SK-MEL-5 (cell line): ENCODE measurements around the gene PACSIN2. TPM values are rescaled to one million over a fixed set of nuclear protein-coding genes. Genes with fewer than 3 reads are reported as not detected.
"Not testable (repeated sequence)": the region's sequence is repeated elsewhere in the genome, so short reads cannot be mapped to it uniquely, and the experiment has no call there.

Experiments
- DNase-seq: peaks from one replicate; pipeline ENCODE4 v3.0.0-alpha.2; 2016; ENCODE audit warnings: low read depth, low spot score
- in situ Hi-C: cut with HindIII; loops from 2 replicates; pipeline ENCODE4 v1.10.0; 2016; ENCODE audit warnings: low sequenced_read_pairs, high pct_unique_total_duplicates, low pct_unique_long_range_greater_than_20kb
- total RNA-seq: library from RNA; depleted of rRNA; stranded (reverse); fragments of >200 nt; shearing (Covaris generic); gene quantifications from 2 replicates; pipeline ENCODE4 v1.2.3, GENCODE V29; 2014

PACSIN2 gene
- total RNA-seq, 1 experiment from 2014 or later: 210 TPM

DNA sequence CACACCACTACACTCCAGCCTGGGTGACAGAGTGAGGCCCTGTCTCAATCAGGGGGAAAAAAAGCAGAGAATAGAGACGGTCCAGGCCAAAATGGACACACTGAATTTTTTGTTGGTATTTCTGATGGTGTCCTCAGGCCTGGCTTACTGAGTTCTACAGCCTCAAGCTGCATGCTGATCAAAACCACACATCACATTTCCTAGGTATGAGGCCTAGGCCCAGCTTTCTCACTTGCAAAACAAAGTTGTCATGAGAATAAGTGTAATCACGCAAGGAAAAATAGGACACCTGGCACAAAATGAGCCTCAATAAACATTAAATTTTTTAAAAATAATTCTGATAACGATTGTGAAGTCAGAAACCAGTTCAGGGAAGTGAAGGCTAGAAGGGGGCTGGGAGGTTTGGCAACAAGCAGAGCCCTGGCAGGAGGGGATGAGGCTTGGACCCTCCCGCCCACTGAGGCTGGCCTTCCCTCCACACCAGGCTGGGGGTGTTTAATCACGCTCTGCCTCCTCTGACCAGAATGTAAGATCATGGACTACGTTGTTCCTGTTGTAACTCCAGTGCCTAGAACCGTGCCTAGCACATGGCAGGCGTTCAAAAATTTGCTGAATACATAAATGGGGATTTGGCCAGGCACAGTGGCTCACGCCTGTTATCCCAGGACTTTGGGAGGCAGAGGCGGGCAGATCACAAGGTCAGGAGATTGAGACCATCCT lies 18.1 kb downstream of the PACSIN2 start:
- in situ Hi-C loops: no loop called here
- no peak for DNase-seq

DNA sequence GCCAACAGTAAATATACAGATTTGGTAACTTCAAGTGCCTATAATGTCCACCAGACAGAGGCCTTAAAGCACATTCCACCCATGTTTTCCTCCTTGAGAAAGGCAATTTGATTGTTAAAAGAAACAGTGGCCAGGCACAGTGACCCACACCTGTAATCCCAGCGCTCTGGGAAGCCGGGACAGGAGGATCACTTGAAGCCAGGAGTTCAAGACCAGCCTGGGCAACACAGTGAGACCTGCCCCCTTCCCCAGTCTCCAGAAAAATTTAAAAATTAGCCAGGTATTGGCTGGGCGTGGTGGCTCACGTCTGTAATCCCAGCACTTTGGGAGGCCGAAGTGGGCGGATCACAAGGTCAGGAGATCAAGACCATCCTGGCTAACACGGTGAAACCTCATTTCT lies 19.3 kb downstream of the PACSIN2 start:
- in situ Hi-C loops, DNase-seq: not testable (repeated sequence)

DNA sequence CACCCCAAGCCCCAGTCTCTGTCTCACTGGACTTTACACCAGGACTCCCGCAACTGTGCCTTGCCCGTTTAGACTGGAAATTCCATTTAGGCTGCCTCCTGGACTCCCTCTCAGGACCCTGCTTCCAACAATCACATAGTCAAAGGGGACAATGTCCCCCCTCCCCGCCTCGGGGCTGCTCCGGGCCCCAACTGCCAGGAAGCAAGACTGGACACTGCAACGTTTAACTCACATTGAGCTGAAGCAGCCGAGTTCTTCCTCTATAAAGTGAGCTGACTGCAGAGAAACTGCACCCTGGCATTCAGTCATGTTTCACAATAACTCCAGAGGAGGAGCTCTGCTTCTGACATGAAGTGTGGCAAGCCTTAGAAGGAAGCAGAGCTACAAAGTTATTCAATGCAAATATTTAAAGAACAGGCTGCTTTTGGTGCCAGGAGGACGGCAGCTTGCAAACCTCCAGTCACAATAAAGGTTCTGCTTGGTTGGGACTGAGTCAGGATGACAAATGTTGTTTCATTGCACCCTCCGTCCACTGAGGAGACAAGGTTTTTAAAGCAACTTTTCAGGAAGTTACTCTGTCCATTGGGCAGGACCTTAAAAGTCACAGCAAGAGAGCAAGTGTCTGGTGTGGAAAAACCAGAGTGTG lies 19.9 kb downstream of the PACSIN2 start:
- no peak for DNase-seq
- in situ Hi-C loops: no loop called here

DNA sequence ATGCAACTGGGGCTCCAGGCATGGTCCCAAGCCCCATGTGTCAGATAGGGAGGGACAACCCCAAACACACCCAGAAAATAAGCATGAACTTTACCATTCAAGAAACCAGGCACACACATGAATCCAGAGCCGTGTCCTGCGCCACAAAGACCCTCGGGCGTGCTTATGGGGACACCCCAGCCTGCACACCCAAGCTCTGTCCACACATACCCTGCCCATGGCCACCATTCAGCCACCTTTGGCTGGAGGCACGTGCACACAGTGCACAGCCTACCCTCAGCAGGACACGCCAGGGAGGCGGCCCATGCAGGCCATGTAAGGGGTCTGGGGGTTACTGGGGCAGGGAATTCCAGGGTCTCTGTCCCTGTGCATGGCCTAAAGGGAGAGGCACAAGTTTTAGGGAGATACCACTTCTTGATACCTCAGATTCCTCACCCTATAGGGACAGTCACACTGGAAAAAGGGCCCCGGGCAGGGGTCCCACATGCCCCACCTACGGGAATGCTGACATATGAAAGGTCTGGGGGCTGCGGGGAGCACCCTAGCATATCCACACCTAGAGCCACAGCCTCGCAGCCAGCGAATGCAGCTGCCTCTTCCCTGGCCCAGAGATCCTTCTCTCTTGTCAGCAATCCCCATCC lies 20.6 kb downstream of the PACSIN2 start:
- DNase-seq: no peak
- in situ Hi-C loops: no loop called here

DNA sequence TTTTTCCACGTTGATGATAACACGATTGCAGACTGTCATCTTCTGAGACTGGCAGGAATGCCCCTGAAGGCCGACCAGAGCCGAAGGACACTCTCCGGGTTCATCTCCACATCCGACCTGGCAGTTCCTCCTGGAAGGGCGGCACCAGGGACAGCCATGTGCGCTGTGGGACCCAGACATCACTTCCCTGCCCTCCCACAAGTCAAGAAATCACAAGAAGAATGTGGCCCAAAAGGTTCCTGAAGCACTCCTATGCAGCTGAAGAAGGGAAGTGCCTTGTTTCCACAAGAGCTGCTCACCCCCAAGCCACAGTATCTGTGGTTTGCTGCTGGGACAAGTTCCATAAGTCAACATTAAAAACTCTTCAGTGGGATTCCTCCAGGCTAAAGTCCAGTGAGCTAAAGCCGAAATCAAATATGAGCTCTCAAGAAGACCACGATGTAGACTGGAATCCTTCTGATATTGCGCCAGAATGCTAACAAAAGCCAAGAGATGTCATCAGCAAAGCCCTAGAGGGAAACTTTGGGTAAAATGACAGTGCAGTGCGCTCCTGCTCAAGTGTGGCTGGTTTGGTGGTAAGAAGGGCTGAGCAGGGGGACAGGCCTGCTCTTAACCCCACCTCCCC lies 21.2 kb downstream of the PACSIN2 start:
- DNase-seq: no peak
- in situ Hi-C loops: no loop called here

DNA sequence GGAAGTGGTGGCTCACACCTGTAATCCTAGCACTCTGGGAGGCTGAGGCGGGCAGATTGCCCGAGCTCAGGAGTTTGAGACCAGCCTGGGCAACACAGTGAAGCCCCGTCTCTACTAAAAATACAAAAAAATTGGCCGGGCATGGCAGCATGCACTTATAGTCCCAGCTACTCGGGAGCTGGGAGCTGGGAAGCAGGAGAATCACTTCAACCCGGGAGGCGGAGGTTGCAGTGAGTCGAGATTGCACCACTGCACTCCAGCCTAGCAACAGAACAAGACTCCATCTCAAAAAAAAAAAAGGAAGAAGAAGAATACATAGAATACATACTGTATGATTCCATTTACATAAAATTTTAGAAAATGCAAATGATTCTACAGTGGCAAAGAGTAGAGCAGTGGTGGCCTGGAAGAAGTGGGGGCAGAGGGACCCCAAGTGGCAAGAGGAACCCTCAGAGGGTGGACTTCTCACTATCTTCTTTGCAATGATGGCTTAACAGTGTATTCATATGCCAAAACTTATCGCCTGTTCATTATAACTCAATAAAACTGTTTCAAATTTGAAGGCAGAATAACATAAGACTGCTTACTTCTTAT lies 22.0 kb downstream of the PACSIN2 start:
- DNase-seq: no peak
- in situ Hi-C loops: no loop called here

DNA sequence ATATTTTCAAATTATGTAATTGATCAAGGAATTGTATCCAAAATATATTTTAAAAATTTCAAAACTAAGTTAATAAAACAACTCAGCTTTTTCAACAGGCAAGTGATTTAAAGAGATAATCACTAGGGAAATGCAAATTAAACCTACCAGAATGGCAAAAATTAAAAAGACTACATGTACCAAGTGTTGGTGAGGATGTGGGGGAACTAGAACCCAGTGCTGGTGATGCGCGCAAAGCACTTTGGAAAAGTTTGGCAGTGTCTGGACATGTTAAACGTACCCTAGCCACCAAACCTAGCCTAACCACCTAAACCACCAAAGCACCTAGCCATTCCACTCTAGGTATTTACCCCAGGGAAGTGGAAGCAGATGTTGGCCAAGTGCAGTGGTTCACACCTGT lies 22.9 kb downstream of the PACSIN2 start:
- in situ Hi-C loops: no loop called here
- DNase-seq: no peak

DNA sequence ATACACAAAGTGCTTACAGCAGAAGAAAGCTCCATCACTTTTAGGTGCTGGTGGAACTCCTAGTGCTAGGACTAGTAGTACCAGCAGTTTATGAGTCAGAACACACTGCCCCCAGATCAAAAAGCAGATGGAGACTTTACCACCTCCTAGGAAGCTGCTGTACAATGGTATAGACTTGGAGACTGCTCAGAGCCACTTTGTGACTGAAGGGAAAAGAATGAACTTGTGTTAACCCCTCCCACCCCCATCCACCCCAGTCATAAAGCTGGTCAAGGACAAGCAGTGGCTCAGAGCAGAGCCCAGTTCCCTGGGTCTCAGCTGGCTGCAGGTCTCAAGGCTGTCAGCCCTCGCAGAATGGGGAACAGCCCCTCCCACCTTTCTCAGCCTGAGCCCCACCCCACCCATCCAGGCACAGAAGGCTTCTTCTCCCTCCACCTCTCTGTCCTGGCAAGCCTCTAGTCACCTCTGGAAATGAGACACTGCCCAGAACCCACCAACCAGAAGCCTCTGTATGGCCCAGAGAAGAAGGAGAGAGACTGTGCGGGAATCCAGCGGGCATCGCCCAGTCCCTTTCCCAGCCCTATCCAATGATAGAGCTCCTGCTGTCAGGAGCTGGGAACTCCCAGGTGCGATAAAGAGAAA lies 23.8 kb downstream of the PACSIN2 start:
- in situ Hi-C loops: no loop called here
- no peak for DNase-seq

DNA sequence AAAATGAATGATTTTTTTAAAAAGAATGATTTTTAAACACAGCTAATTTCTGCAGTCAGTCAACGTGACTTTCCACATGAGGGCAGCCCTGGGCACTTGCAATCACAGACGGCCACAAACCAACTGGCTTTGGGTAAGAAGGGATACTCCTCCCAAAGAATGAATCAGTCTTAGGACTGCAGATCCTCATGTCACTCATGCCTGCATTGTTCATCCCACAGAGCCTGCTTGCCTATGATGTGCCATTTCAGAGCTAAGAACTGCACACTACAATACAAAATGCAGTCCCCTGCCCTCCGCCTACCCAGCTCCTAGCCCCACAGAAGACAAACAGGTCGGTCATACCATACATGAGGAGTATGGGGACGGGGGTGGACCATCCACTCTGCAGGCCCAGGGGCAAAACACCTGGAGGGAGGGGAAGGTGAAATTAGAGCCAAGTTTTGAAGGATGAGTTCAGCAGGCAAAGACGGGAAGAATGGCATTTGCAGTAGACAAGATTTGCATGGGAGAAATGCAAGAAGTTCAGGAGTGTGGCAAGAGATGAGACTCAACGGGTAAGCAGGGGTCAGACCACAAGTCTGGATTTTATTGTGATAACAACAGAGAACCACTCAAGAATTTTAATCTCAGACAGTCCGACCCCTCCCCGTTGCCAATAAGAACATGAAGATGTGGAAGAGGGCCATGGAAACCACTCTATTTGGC lies 24.7 kb downstream of the PACSIN2 start:
- in situ Hi-C loops: no loop called here
- DNase-seq: peak; percentile 88

DNA sequence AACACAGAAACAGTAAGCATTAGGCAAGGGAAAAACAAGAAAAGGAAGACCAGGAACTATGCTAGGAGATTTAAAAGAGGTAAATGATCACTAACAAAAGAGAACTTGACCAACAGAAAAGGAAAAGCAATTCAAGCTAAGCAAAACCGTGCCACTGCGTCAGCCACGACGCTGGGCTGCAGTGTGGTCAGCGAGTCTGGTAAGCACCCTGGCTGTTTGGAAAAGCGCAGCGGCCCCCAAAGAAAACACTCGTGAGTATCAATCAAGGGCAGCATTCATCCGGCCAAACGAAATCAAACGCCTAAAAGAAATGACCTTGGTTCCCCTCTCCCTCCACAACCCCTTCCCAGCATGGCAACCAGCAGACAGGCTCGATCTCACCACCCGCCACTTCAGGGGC lies 28.8 kb downstream of the PACSIN2 start:
- no peak for DNase-seq
- in situ Hi-C loops: no loop called here

DNA sequence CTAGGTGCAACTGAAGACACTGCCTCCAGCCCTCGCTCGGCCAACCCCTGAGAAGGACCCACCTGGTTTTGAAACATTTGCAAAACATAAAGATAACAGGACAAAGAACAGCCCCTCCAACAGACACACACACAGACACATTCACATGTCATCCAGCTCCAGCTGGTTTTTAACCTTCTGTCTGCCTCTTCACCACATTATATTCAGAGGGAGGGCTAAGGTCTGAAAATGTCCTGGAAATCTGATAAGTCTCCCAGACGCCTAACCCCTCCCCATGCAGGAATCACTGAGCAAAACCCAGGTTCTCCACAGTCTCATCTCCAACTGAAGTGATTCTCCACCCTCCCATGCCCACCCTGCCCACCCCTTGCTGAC lies 29.4 kb downstream of the PACSIN2 start:
- DNase-seq: no peak
- in situ Hi-C loops: no loop called here

DNA sequence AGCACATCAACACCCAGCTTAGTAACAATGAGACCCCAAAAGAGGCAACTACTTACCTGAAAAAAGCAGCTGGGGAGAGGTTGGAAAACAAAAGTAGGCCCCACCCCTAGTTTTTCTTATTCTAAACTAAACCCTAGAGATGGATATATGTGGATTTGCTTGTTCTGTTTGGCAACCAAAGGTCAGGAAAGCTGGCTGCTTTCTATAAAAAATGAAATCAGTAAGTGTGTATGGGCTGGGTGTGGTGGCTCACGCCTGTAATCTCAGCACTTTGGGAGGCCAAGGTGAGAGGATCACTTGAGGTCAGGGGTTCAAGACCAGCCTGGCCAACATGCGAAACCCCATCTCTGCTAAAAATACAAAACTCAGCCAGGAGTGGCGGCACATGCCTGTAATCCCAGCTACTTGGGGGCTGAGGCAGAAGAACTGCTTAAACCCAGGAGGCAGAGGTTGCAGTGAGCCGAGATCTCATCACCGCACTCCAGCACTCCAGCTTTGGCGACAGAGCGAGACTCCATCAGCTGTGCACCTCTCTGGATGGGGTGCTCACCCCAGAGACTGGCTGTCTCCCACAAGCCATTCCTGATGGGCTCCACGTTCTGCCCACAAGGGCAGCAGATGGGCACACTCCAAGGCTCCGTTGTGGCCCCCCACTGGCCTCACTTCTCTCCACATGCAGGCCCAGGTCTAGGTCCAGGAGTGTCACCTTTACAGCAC lies 30.0 kb downstream of the PACSIN2 start:
- in situ Hi-C loops: no loop called here
- no peak for DNase-seq

DNA sequence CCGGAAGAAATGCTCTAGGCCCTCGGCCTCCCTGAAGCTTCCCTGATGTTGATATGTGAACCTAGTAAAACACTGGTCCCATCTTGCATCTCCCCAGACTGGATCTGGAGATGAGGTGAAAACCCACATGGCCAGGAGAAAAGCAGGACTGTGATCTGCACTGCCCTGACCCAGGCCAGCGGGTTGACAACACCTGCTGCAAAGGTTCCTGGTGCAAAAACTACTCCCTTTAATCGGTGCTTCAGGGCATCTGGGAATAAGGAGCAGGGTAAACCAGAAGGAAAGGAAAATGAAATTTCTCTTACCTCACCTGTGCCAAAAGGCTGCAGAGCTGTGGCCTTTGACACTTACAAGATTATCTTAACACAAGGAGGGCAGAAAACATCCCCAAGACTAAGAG lies 30.6 kb downstream of the PACSIN2 start:
- in situ Hi-C loops: no loop called here
- DNase-seq: no peak

DNA sequence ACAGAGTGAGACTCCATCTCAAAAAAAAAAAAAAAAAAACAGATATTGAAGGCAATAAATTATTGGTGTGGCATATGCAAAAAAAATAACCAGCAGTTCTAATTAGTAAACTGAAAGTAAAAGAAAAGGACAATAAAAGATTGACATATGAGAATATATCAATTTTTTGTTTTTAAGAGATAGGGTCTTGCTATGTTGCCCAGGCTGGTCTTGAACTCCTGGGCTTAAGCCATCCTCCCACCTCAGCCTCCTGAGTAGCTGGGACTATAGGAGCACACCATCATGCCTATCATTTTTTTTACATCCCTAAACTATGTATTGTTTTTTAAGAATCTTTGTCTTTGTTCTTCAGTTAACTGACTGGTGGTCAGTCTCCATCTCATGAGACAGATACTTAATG lies 31.5 kb downstream of the PACSIN2 start:
- in situ Hi-C loops: no loop called here
- no peak for DNase-seq

DNA sequence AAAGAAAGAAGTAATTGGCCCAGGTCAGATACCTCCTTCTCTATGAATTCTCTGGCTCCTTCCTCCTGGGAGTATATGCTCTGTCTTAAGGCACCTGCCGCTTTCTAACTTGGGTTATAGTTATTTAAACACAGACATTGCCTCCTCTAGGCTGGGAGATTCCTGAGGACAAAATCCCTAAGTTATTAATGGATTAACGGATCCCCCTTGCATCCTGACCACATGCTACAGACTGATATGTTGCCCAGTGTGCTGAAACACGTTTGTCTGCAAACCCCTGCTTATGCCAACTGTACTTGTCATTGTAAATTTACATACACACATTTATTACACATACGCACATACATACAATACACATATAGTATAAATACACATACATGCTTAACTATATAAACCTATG lies 35.3 kb downstream of the PACSIN2 start:
- in situ Hi-C loops: no loop called here
- no peak for DNase-seq

DNA sequence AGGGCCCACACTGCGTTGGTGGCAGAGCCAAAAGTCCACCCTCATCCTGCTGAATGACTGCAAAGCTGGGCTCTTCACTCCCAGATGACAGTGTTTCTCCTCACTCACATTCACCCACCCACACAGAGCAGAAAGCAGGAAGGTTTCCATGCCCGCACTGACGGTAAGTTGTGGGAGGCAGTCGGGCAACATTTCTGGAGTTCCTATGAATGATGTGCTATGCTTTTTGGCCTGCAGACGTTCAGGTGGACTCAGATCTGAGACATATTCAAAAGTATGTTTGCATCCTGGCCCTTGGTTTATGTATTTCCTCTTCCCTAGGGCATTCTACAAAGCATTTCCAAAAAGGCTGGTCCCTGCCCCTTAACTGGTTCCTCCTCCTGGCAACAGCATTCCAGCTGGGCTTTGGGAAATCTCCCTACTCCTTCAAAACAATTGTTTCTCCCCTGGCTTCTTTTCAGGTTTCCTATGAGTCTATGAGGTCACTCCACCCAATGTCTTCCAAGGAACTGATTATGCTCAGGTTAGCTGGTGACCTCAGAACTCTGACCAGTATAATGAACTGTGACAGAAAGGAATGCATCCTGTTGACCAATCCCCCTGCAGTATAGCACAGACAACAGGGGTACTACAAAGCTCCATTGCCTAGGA lies 36.4 kb downstream of the PACSIN2 start:
- in situ Hi-C loops: no loop called here

More for the DNA sequence above, 36.4 kb downstream of the PACSIN2 start:
- DNase-seq: no peak
